ENCODE results near the gene TGFBR2.

GRCh38 chr3:30640851-30641250, 34.5 kb downstream of the TGFBR2 start:
- TF ChIP-seq CTCF (IDR thresholded peaks at IDR 0.05; ENCODE audit: insufficient read depth, low read length), result no peak
- peak; percentile 64 for TF ChIP-seq POLR2AphosphoS5 (IDR thresholded peaks at IDR 0.05; ENCODE audit: low read depth)
- TF ChIP-seq GABPA (IDR thresholded peaks at IDR 0.05; ENCODE audit: low read depth), result no peak
- no peak for TF ChIP-seq REST (IDR thresholded peaks at IDR 0.05; ENCODE audit: insufficient replicate concordance, low read depth)
- TF ChIP-seq SPI1 (IDR thresholded peaks at IDR 0.05; ENCODE audit: borderline replicate concordance, low read depth), result no peak

Data from HL-60 (cell line).